ENCODE data around the gene UBE2E1.

UBE2E1 gene

DNA sequence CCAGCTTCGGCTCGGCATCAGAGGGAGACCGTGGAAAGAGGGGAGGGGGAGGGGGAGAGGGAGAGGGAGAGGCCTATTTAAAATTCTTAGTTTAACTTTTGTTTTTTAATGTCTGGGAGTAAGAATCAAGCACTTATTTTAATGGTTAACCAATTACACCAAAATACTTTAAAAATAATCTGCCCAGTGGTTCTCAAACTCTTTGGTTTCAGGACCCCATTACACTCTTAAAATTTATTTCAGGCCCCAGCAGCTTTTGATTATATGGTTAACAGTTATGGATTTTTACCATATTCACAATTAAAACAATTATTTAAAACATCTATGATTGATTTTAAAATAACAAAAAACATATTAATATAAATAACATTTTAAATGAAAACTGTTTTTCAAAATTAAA lies 66.6 kb downstream of the UBE2E1 start:
- CTCF ChIA-PET, result no interaction called here
- no peak for TF ChIP-seq LEF1 (IDR thresholded peaks at IDR 0.05; ENCODE audit: borderline replicate concordance)
- TF ChIP-seq ZNF384 (IDR thresholded peaks at IDR 0.05), result no peak
- no peak for TF ChIP-seq L3MBTL2 (conservative IDR thresholded peaks at IDR 0.05)
- no peak for TF ChIP-seq ELF4 (IDR thresholded peaks at IDR 0.05)
- no peak for TF ChIP-seq FOXM1 (IDR thresholded peaks at IDR 0.05; ENCODE audit: borderline replicate concordance)
- no peak for TF ChIP-seq CTBP1 (IDR thresholded peaks at IDR 0.05; ENCODE audit: borderline replicate concordance)
- no peak for TF ChIP-seq SP1 (IDR thresholded peaks at IDR 0.05)
- TF ChIP-seq SUZ12 (IDR thresholded peaks at IDR 0.05), result no peak
- no peak for TF ChIP-seq FOXA1 (IDR thresholded peaks at IDR 0.05)
- no peak for DNase-seq (ENCODE audit: extremely low spot score)
- POLR2A ChIA-PET, result no interaction called here

DNA sequence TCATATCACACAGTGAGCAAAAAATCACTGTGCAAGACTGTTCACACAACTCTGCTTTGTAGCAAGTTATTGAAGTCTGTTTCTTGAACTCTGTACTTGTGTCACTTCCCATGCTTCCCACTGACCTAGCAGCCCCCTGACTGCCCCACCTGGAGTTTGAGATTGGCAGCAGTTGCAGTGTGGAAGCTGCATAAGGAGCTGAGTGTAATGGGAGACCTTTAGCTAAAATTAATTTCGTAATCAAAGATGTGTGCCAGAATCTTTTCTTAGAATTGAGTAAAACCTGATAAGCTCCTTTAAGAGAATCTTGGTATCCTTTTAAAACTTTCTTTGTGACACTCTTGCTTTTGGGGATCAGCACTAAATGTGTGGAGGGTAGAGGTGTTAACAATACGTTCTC lies 68.2 kb downstream of the UBE2E1 start:
- CTCF ChIA-PET, result interaction anchor here (0.6 kb wide), 1 partner anchor 752 kb away, joined by 3 read pairs; no protein-coding TSS in a partner anchor
- POLR2A ChIA-PET, result interaction anchor here (1.1 kb wide), 1 partner anchor 43 kb away, joined by 3 read pairs; no protein-coding TSS in a partner anchor
- TF ChIP-seq SP1 (IDR thresholded peaks at IDR 0.05), result no peak
- no peak for DNase-seq (ENCODE audit: extremely low spot score)

DNA sequence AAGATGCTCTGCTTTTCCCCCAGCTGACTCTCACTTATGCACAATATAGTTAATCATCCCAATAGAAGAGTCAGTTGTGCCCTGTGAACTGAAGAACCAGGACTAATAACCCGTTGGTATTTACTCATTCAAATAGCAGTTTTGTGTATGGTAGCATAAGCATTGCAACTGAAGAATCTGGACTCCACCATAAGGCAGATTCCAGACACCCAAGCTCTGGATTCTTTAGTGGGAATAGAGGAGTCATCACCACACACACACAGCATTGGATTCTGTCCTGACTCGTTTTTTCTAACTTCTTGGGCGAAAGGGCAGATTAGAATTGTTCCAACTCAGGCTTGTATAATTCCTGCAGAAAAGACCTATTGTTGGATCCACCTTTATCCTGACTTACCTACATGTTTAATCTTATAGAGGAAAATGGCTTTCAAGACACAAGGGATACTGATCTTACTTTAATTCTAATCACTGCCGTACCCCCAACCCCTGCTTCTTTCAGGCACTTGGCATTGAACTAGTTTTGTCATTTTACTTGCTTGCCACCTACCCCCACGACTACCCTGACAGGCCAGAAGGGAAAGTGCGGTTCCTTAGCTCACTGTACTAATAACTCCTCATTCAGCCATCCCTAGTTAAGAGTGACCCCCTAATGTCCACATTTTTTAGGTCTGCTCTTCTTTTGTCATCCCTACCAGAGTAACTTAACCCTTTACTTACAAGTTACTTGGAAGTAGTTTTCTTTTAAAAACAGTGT lies 68.8 kb downstream of the UBE2E1 start:
- no peak for DNase-seq (ENCODE audit: extremely low spot score)
- CTCF ChIA-PET, result interaction anchor here (0.6 kb wide), 2 partner anchors 83 to 751 kb away, joined by 3 to 4 read pairs; no protein-coding TSS in a partner anchor
- TF ChIP-seq FOXA1 (IDR thresholded peaks at IDR 0.05) (no peak), FOXK2 (IDR thresholded peaks at IDR 0.05) (no peak), HDGF (IDR thresholded peaks at IDR 0.05; ENCODE audit: borderline replicate concordance) (no peak), BHLHE40 (IDR thresholded peaks at IDR 0.05; ENCODE audit: borderline replicate concordance) (no peak), CTBP1 (IDR thresholded peaks at IDR 0.05; ENCODE audit: borderline replicate concordance) (no peak), TARDBP (IDR thresholded peaks at IDR 0.05) (no peak), SUZ12 (IDR thresholded peaks at IDR 0.05) (no peak), L3MBTL2 (conservative IDR thresholded peaks at IDR 0.05) (no peak)
- TF ChIP-seq, protein P1, sequence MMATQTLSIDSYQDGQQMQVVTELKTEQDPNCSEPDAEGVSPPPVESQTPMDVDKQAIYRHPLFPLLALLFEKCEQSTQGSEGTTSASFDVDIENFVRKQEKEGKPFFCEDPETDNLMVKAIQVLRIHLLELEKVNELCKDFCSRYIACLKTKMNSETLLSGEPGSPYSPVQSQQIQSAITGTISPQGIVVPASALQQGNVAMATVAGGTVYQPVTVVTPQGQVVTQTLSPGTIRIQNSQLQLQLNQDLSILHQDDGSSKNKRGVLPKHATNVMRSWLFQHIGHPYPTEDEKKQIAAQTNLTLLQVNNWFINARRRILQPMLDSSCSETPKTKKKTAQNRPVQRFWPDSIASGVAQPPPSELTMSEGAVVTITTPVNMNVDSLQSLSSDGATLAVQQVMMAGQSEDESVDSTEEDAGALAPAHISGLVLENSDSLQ (IDR thresholded peaks at IDR 0.05), result no peak
- POLR2A ChIA-PET, result interaction anchor here (1.1 kb wide), 1 partner anchor 43 kb away, joined by 3 read pairs; no protein-coding TSS in a partner anchor

DNA sequence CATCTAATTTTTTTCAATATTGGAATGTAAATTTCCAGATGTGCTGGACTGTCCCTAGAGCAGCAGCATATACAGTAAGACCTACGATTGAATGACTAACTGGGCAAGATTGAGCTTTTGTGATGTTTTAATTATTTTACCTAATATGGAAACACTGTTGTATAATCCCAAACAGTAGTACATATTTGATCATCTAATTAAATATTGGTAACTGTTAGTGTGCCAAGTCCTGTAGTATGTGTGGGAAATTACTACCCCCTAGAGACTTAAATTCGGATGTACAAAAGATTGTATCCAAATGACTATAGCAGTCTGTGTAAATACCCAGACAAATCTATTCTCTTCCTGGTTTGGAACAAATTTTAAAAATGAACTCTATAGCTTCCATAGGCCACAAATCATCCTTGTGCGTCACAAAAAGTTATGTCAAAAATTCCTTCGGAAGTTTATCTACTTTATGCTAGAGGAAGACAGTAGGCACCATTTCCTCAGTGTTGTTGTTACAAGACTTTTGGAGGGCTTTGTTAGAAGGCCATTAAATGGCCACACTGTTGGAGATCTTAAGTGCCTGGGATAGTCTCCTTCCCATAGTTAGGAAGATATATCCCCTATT lies 69.5 kb downstream of the UBE2E1 start:
- no peak for TF ChIP-seq FOXA1 (IDR thresholded peaks at IDR 0.05)
- no peak for TF ChIP-seq ZNF384 (IDR thresholded peaks at IDR 0.05)
- no peak for DNase-seq (ENCODE audit: extremely low spot score)
- POLR2A ChIA-PET, result interaction anchor here (1.1 kb wide), 1 partner anchor 42 kb away, joined by 3 read pairs; no protein-coding TSS in a partner anchor
- CTCF ChIA-PET, result interaction anchor here (0.6 kb wide), 1 partner anchor 82 kb away, joined by 4 read pairs; no protein-coding TSS in a partner anchor

DNA sequence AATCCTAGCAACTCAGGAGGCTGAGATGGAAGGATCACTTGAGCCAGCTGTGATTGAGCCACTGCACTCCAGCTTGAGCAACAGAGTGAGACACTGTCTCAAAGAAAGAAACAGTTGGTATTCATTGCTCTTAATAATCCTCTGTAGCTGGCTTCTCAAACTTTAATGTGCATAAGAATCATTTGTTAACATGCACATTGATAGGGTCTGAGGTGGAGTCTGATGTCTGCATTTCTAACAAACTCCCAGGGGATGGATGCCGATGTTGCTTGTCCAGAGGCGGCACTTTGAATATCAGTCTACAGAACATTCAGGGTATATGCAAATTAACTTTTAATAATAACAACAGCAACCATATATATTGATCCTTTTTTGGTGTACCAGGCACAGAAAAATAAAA lies 71.2 kb downstream of the UBE2E1 start:
- ChIA-PET CTCF (interaction anchor here (2.3 kb wide), 1 partner anchor 43 kb away, joined by 5 read pairs; no protein-coding TSS in a partner anchor), POLR2A (interaction anchor here (1.7 kb wide), 1 partner anchor 40 kb away, joined by 6 read pairs; the partner anchor contains the start of genes NKIRAS1 and RPL15)
- DNase-seq (ENCODE audit: extremely low spot score), result no peak
- no peak for TF ChIP-seq NFRKB (IDR thresholded peaks at IDR 0.05)
- no peak for TF ChIP-seq CTBP1 (IDR thresholded peaks at IDR 0.05; ENCODE audit: borderline replicate concordance)
- TF ChIP-seq FOXK2 (IDR thresholded peaks at IDR 0.05), result no peak
- TF ChIP-seq FOXM1 (IDR thresholded peaks at IDR 0.05; ENCODE audit: borderline replicate concordance), result no peak
- TF ChIP-seq ARNT (IDR thresholded peaks at IDR 0.05), result no peak
- TF ChIP-seq ELF4 (IDR thresholded peaks at IDR 0.05), result no peak
- no peak for TF ChIP-seq LEF1 (IDR thresholded peaks at IDR 0.05; ENCODE audit: borderline replicate concordance)
- no peak for TF ChIP-seq SUZ12 (IDR thresholded peaks at IDR 0.05)
- TF ChIP-seq HDGF (IDR thresholded peaks at IDR 0.05; ENCODE audit: borderline replicate concordance), result no peak
- TF ChIP-seq ZNF384 (IDR thresholded peaks at IDR 0.05), result no peak
- TF ChIP-seq, protein P1 (IDR thresholded peaks at IDR 0.05), result no peak
- TF ChIP-seq FOXA1 (IDR thresholded peaks at IDR 0.05), result no peak

DNA sequence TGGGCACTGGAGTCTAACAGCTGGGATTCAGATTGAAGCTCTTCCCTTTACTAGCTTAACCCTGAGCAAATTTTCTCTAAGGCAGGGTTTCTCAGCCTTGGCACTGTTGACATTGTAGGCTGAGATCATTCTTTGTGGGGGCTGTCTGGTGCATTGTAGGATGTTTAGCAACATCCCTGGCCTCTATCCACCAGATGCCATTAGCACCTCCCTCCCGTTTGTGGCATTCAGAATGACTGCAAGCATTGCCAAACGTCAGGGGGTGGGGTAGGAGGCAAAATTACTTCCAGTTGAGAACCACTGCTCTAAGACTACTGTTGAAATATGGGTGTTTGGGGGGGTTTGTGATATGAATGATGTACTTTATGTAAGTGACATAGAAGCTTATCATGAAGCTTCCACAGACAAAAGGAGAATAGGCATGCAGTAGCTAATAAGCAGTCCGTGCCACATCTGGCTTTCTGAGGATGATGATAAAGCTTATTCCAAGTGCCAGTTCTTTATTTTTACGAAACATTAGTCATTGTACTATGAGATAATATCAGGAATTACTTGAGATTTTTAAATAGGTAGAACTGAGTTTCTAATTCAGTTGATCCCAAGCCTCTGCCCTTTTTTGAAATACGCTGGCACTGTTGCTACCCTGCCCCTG lies 71.7 kb downstream of the UBE2E1 start:
- no peak for DNase-seq (ENCODE audit: extremely low spot score)
- TF ChIP-seq ARNT (IDR thresholded peaks at IDR 0.05) (no peak), FOXM1 (IDR thresholded peaks at IDR 0.05; ENCODE audit: borderline replicate concordance) (no peak), SP1 (IDR thresholded peaks at IDR 0.05) (no peak), FOXA1 (IDR thresholded peaks at IDR 0.05) (no peak), L3MBTL2 (conservative IDR thresholded peaks at IDR 0.05) (no peak), ZNF384 (IDR thresholded peaks at IDR 0.05) (no peak), HDGF (IDR thresholded peaks at IDR 0.05; ENCODE audit: borderline replicate concordance) (no peak), ELF4 (IDR thresholded peaks at IDR 0.05) (no peak), TARDBP (IDR thresholded peaks at IDR 0.05) (no peak), NFRKB (IDR thresholded peaks at IDR 0.05) (no peak), CTBP1 (IDR thresholded peaks at IDR 0.05; ENCODE audit: borderline replicate concordance) (no peak), LEF1 (IDR thresholded peaks at IDR 0.05; ENCODE audit: borderline replicate concordance) (no peak), BHLHE40 (IDR thresholded peaks at IDR 0.05; ENCODE audit: borderline replicate concordance) (no peak), FOXK2 (IDR thresholded peaks at IDR 0.05) (no peak), SUZ12 (IDR thresholded peaks at IDR 0.05) (no peak)
- TF ChIP-seq, protein P1 (IDR thresholded peaks at IDR 0.05), result no peak
- ChIA-PET POLR2A (interaction anchor here (1.7 kb wide), 1 partner anchor 39 kb away, joined by 6 read pairs; the partner anchor contains the start of genes NKIRAS1 and RPL15), CTCF (interaction anchor here (0.7 to 2.3 kb wide), 2 partner anchors 13 to 44 kb away, joined by 3 to 5 read pairs; no protein-coding TSS in a partner anchor)
